Bronchial epithelial cell (primary cell): ENCODE data around the gene DNHD1. TPM values are rescaled to one million over a fixed set of nuclear protein-coding genes. Genes with fewer than 3 reads are reported as not detected.
"Not testable (repeated sequence)": the region's sequence is repeated elsewhere in the genome, so short reads cannot be mapped to it uniquely, and the experiment has no call there.

Source experiments
- DNase-seq: peaks from one replicate; pipeline ENCODE4 v3.0.0-alpha.2; 2010; ENCODE audit warnings: low read depth
- FAIRE-seq: peaks from 2 replicates; lab custom pipeline; 2011; peaks lifted over from hg19 to GRCh38; lab: Jason Lieb, UNC
- H3K27me3 ChIP-seq: 2 replicates; pipeline ENCODE4 v1.5.1; 2011; ENCODE audit warnings: low read length; ENCODE audit not compliant: control insufficient read depth, insufficient read depth
- H3K36me3 ChIP-seq: 2 replicates; pipeline ENCODE4 v1.5.1; 2011; ENCODE audit warnings: low read length; ENCODE audit not compliant: control insufficient read depth, insufficient read depth
- H3K4me3 ChIP-seq: 2 replicates; pipeline ENCODE4 v1.5.1; 2011; ENCODE audit warnings: mild to moderate bottlenecking, low read depth, low read length, control low read depth
- CTCF ChIP-seq: IDR thresholded peaks from 2 replicates; pipeline ENCODE4 v1.5.1; 2011; ENCODE audit warnings: mild to moderate bottlenecking, moderate library complexity, low read length, control low read depth, inconsistent platforms; ENCODE audit not compliant: insufficient read depth, severe bottlenecking
- total RNA-seq: library from RNA; depleted of rRNA; stranded (reverse); fragments of >200 nt; gene quantifications from 2 replicates; pipeline ENCODE4 v1.2.1, GENCODE V29; 2014

Gene DNHD1
- total RNA-seq, 1 donor from 2014 or later, result 4.5 TPM

GRCh38 chr11:6505577-6506240 is 8.6 kb downstream of the DNHD1 start:
- no peaks in the 10 kb centered on the region for H3K36me3 ChIP-seq
- no peaks in the 10 kb centered on the region for H3K27me3 ChIP-seq
- peak; percentile 59 for TF ChIP-seq CTCF
- FAIRE-seq (no peak), DNase-seq (peak; percentile 93)
- H3K4me3 ChIP-seq, result no peak overlapping the region

GRCh38 chr11:6516865-6517264 is 19.8 kb downstream of the DNHD1 start:
- DNase-seq (no peak), FAIRE-seq (no peak)
- no peaks in the 10 kb centered on the region for H3K27me3 ChIP-seq
- TF ChIP-seq CTCF, result no peak
- H3K36me3 ChIP-seq, result no peaks in the 10 kb centered on the region
- no peak overlapping the region for H3K4me3 ChIP-seq

GRCh38 chr11:6520265-6520664 is 23.2 kb downstream of the DNHD1 start:
- no peaks in the 10 kb centered on the region for H3K36me3 ChIP-seq
- no peak overlapping the region for H3K4me3 ChIP-seq
- no peak for TF ChIP-seq CTCF
- DNase-seq, result no peak
- H3K27me3 ChIP-seq, result no peaks in the 10 kb centered on the region
- no peak for FAIRE-seq

- not testable (repeated sequence) for H3K27me3 ChIP-seq, H3K4me3 ChIP-seq, FAIRE-seq, DNase-seq, H3K36me3 ChIP-seq
Observed at GRCh38 chr11:6521946-6522345, 24.9 kb downstream of the DNHD1 start.

GRCh38 chr11:6523253-6523652 is 26.2 kb downstream of the DNHD1 start:
- TF ChIP-seq CTCF, result no peak
- Histone ChIP-seq H3K4me3 (no peak overlapping the region), H3K36me3 (no peaks in the 10 kb centered on the region), H3K27me3 (no peaks in the 10 kb centered on the region)
- no peak for FAIRE-seq
- peak; percentile 73 for DNase-seq

- DNase-seq, result no peak
- TF ChIP-seq CTCF, result no peak
- Histone ChIP-seq H3K27me3 (no peaks in the 10 kb centered on the region), H3K4me3 (no peak overlapping the region), H3K36me3 (peaks cover 3% of the 10 kb centered on the region)
- no peak for FAIRE-seq
Observed at GRCh38 chr11:6526411-6527135, 29.5 kb downstream of the DNHD1 start.
